Thyroid gland (tissue), 4 donors: ENCODE results near the gene TTLL7.

Experiments
- CTCF ChIP-seq, 6 experiments: fragments of 200-600 bp in 3 of 6; fragments of 450-650 bp in 3 of 6; sonication (generic) in 3 of 6; IDR thresholded peaks; one replicate each; pipeline ENCODE4 v1.5.1; 2016 to 2019; ENCODE audit warnings: antibody characterized with exemption in 6 of 6, mild to moderate bottlenecking in 2 of 6, inconsistent platforms in 1 of 6, moderate library complexity in 1 of 6
- POLR2A ChIP-seq, 2 donors: fragments of 450-650 bp; IDR thresholded peaks; one replicate each; pipeline ENCODE4 v1.6.1; 2017; ENCODE audit warnings: antibody characterized with exemption in 2 of 2, mild to moderate bottlenecking in 2 of 2, moderate library complexity in 1 of 2

DNA sequence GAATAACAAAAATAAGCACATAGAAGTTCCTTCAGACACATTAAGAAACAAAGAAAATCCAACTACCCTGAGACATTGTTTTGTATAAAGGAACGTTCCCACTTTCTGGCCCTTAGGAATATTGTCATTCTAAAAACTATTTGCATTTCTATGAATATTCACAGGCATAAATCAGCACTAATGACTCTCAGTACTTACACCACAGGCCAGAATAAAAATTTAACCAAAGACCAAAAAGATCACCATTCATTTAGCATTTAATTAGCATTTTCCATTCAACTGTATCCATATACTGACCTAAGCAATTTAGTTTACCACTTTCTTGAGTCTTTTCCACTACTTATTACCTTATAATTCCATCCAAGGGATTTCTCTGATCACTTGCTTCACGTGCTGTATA is 75.4 kb downstream of the TTLL7 start:
- TF ChIP-seq CTCF (IDR thresholded peaks at IDR 0.05), result no peak
- TF ChIP-seq POLR2A (IDR thresholded peaks at IDR 0.05), result no peak
